Measurements from ENCODE around the gene RCHY1.

- no peak for TF ChIP-seq POLR2A (IDR thresholded peaks at IDR 0.05)
- TF ChIP-seq, protein P1, sequence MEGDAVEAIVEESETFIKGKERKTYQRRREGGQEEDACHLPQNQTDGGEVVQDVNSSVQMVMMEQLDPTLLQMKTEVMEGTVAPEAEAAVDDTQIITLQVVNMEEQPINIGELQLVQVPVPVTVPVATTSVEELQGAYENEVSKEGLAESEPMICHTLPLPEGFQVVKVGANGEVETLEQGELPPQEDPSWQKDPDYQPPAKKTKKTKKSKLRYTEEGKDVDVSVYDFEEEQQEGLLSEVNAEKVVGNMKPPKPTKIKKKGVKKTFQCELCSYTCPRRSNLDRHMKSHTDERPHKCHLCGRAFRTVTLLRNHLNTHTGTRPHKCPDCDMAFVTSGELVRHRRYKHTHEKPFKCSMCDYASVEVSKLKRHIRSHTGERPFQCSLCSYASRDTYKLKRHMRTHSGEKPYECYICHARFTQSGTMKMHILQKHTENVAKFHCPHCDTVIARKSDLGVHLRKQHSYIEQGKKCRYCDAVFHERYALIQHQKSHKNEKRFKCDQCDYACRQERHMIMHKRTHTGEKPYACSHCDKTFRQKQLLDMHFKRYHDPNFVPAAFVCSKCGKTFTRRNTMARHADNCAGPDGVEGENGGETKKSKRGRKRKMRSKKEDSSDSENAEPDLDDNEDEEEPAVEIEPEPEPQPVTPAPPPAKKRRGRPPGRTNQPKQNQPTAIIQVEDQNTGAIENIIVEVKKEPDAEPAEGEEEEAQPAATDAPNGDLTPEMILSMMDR (IDR thresholded peaks at IDR 0.05) = no peak
Observed at GRCh38 chr4:75530556-75531322, 16.5 kb upstream of the RCHY1 start.

All from right lobe of liver (tissue), 4 donors.